GM08714 (cell line): ENCODE data around the gene SERPINF2.
"Not testable (repeated sequence)": the region's sequence is repeated elsewhere in the genome, so short reads cannot be mapped to it uniquely, and the experiment has no call there.

Experiments used
- H3K4me3 ChIP-seq: fragments of 200-500 bp; sonication (Bioruptor generic); 2 replicates; pipeline ENCODE4 v1.5.1; 2014; ENCODE audit warnings: mild to moderate bottlenecking, low read length, inconsistent platforms
- ZNF274 ChIP-seq: IDR thresholded peaks from 2 replicates; pipeline ENCODE4 v1.6.1; 2012; ENCODE audit warnings: mild to moderate bottlenecking, low read depth, low read length

SERPINF2 gene

DNA sequence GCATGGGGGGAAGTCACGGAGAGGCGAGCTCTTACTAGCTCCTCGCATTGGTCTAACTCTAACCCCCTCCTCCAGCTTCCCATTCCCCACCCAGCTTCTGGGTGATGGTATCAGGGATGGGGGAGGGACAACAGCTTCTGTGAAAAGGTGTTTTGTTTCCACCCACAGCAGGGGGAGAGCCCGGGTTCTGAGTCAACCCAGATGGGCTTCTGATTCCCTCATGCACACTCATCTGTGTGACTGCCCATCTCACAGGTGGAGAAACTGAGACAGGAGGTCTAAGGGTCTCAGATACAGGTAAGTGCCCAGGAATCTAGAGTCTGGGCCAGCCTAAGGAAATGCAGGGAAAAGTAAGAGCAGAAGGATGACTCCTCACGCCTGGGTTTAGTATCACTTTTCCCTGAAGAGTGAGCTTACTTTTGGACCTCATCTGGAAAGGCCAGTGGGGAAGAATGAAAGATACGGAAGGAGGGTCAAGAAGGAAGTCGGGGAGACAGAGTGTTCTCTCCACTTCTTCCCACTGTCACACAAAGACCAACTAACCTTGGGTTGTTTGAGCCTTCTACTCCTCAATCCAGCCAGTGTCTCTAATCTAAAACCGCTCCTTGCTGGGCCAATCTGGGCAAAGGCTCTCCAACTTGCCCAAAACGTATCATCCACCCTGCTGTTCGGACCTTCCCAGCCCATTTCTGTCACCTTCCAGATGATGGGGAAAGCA, 29.4 kb upstream of the SERPINF2 start:
- no peak for TF ChIP-seq ZNF274
- H3K4me3 ChIP-seq, result no peak overlapping the region

DNA sequence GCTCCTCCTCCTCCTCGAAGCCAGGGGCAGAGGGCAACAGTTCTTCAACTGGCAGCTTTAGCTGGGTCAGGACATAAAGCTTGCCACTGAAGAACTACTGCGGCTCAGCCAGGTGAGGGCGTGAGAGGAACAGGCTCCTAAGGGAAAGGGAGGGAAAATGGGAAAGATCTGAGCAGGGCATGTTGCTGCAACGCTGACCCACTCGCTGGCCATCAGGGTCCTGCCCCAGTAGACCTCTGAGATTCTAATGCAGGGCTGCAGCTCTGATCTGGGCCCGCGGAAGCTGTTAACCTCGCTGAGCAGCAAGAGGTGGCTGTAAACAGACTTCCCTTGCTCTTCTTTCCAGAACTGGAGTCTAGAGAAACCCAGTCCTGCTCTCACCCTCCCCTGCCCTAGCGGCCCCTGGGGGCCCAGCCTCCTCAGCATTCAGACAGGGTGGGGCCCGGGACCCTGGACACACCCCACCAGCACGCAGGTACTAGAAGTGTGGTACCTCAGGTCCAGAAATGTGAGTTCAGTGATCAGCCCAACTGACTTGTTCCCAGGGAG, 28.7 kb upstream of the SERPINF2 start:
- TF ChIP-seq ZNF274, result no peak
- H3K4me3 ChIP-seq, result no peak overlapping the region

DNA sequence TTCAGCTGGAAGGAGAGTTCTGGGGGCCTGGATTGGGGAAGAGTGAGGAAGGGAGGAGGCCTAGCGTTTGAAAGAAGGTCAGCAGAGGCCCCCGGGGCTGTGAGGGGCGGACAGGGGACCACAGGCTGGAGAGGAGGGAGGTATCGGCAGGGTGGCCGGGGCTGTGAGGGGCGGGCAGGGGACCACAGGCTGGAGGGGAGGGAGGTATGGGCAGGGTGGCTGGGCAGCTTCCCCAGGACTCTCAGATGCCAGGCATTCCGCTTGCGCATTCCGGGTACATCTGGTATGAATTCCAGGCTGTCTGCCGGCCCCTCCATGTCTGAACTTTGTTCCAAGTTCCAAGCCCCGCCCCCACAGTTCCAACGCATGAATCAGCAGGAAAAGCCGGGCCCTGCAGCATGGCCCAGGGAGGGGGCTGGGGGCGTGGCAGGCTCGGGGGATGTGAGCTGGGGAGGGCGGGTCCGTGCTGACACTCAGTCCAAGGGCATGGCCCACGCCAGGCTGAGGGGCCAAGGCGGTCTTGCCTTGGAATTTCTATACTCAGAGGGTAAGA, 28.2 kb upstream of the SERPINF2 start:
- no peak overlapping the region; the same call in 1 of the 2 replicates for H3K4me3 ChIP-seq

DNA sequence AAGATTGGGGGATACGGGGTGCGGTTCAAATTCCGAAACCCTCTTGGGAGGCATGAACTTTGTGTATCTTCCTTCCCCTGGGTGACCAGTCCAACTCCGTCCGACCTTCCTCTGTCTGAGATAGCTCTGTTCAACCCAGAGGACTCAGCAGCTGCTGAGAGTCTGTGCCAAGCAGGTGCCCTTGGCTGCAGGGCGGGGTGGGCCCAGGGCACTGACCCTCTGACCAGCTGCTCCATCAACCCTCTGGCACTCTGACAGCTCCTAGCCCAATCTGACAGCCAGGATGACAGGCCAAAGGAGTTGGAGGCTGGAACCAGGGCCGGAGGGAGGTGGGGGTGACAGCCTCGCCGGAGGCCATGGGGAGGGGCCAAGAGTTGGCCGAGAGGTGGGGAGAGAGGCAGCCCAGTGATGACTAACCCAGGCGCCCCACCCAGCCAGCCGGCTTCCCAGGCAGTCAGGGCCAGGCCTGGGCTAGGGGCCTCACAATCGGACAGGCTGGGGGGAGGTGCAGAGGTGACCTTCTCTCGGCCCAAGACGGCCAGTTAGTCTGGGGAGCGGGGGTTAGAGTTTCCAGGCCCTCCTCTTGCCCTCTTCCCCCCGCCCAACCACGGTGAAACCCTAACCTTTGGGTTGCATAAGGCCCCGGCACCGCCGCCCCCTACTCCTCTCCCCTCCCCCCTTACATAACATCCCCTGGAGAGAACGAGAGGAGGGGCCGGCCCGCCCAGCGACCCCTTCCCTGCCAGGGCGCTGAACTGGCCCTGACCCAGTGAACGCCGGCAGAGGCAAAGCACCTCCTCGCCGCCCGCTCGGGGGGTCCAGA, 27.5 kb upstream of the SERPINF2 start:
- TF ChIP-seq ZNF274, result no peak
- peak overlapping the region; percentile 67 for H3K4me3 ChIP-seq

More for the DNA sequence above, 28.2 kb upstream of the SERPINF2 start:
- TF ChIP-seq ZNF274, result no peak

DNA sequence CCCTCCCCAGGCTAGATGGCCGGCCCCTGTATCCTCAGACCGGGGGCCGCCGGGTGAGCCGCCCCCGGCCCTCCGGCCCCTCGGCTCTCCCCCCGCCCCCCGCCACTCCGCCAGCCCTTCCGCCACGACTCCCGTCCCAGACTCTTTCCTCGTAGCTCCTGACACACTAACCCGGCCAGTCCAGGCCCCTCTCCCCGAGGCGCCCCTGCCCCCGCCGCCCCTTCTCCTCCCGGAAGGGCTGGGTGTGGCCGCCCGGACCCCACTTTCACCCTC, 26.9 kb upstream of the SERPINF2 start:
- no peak for TF ChIP-seq ZNF274
- H3K4me3 ChIP-seq, result peak overlapping the region; percentile 67

DNA sequence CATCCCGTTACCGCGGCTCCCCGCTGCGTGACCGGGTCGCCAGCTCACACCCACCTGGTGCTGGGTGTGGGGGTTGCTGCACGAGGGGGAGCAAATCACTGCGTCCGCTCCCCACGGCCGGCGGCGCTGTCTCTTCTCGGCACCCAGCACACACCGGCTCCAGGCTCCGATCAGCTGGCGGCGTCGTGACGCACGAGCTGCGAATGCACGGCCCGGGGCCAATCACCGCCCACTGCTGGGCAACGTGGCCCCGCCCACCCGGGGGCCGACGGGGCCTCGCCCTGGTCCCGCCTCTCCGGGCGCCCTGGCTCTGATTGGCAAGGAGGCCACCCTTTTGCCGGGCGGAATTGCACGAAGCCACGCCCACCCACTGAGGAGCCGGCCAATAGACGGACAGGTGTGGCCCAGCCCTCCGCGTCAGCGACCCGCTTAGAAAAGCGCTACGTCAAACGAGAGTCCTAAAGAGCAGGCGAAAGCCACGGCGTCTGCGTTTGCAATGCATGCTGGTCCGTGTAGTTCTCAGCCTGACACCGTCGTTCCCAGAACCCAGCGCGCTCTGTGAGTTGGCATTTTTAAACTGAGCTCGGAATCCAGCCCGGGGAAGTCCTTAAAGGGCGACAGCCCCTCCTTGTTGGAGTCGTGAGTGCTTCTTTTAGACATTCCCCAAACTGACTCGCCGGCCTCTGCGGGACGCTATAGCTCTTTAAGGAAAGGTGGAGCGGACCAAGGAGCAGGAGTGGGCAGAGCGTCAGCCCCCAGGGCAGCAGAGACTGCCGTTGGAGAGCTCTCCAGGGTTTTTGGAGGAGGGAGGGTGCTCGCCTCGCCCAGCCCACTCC, 26.4 kb upstream of the SERPINF2 start:
- no peak for TF ChIP-seq ZNF274
- H3K4me3 ChIP-seq, result peak overlapping the region; percentile 85

DNA sequence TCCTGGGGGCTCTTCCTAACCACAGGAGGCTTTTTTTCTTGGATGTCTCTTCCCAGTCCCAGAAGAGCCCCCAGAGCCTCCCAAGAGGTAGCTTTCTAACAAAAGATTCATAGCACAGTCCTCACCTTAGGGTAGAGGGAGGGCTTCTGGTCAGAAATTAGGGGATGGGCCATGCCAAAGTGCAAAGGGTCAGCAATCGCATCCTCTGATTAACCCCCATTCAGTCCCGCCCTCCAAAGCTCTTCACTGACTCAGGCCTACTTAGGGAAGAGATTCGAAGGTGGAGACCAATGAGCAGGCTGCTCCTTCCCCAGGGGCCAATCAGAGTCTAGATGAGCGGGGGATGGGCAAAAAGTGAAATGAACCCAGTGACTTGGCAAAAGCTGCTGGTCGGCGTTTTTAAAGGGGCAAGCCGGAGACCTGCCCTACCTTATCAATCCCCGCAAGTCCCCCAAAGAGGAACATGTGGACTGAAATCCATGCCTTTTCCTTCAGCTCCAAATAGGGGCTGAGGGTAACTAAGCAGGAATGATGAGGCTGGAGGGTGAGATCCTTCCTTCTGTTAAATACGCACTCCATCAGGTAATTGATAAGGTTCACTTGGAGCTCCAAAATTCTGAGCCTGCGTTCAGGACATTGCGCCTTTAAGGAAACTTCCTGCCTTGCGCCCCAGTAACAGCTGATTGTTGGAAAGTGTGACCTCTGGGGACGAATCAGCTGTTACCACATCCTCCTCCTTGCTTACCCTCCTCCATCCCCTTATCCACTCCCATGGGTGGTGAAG, 25.6 kb upstream of the SERPINF2 start:
- H3K4me3 ChIP-seq, result peak overlapping the region; percentile 85
- TF ChIP-seq ZNF274, result no peak

DNA sequence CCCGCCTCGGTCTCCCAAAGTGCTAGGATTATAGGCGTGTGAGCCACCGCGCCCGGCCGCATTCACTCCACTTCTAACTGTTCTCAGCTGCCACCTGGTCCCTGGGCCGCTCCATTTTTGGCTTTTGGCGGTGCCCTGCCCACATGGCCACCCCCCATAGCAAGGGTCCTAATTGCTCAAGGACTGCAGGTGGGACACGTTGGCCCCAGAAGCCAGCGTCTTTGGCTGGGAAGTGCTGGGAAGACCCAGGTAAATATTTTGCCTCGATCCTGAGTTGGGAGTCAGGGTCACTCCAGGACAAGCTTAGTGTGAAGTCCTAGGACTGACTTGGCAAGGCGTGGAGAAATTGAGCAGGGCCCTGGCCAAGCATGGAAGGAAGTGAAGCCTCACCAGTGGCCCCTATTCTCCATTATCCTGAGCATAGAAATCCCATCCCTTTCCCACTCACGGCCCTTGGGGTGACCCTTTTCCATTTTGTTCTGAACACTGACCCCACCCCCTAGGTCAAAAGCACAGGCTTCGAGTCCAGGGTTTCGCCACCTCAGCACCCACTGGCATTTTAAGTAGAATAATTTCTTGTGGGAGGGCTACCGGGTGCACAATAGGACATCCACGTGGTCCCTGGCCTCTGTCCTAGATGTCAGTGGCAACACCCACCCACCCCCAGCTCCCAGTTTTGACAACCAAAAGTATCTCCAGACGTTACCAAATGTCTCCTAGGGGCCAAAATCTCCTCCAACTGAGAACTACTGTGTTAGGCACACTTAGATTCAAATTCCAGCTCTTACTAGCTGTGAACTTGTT, 24.1 kb upstream of the SERPINF2 start:
- TF ChIP-seq ZNF274, result no peak
- no peak overlapping the region; the same call in 1 of the 2 replicates for H3K4me3 ChIP-seq

DNA sequence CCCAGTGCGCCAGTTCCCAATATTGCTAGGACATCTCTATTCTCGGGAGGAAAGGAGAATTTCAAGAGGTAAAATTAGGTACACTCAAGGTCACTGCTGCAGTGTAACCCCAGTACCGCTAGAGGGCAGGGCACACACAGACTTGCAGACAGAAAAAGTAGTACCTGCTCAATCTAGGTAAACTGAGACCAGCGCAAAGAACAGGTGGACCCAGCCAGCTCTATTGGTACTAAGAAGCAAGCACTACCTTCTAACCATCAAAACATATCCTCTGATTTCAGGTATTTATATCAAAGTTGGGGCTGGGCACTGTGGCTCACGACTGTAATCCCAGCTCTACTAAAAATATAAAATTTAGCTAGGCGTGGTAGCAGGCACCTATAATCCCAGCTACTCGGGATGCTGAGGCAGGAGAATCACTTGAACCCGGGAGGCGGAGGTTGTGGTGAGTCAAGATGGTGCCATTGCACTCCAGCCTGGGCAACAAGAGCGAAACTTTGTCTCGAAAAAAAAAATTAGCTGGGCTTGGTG, 21.8 kb upstream of the SERPINF2 start:
- no peak overlapping the region for H3K4me3 ChIP-seq
- TF ChIP-seq ZNF274, result no peak

DNA sequence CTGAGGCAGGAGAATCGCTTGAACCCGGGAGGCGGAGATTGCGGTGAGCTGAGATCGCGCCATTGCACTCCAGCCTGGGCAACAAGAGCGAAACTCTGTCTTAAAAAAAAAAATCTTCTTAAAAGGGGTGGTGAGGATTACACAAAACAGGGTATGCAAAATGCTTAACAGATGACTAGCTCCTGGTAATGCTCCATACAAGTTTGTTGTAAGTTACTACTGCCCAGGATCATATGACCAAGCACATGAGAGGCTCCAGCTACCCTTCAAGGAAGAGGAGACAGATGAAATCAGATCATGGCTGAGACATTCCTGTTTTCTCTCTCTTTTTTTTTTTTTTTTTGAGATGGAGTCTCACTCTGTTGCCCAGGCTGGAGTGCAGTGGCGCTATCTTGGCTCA, 20.6 kb upstream of the SERPINF2 start:
- not testable (repeated sequence) for H3K4me3 ChIP-seq

DNA sequence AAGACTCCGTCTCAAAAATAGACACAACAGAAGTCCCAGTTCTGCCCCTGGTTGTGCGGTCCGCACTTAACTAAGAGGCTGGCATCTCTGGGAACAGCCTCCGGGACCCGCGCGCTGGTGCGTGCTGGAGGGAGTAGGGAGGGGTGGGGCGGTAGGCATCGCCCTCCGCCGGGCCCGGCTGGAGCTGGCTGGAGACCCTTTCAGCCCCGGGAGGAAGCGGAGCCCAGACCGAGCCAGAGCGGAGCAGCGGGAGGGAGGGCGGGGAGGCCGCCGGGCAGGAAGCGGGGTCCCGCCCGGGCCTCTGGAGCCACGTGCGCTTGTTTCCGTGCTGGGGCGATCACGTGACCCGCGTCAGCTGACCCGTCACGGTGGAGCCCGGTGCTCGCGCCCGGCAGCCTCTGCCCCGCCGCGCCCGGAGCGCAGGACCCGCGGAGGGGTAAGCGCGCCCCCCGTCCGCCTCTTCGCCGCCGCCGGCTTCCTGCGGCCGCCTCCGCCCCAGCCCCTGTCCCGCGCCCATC, 18.3 kb upstream of the SERPINF2 start, which contains the start of gene WDR81:
WDR81 (plus strand) TSS at position 354 of the 518 bp plus-strand sequence. CDS start 256 bp downstream, outside the sequence.
- no peak for TF ChIP-seq ZNF274
- H3K4me3 ChIP-seq, result peak within 1 kb of the TSS; percentile 82; the same call in 1 of the 2 replicates
